ENCODE results near the gene CARS2.
"Not testable (repeated sequence)": the region's sequence is repeated elsewhere in the genome, so short reads cannot be mapped to it uniquely, and the experiment has no call there.

CARS2 gene

DNA sequence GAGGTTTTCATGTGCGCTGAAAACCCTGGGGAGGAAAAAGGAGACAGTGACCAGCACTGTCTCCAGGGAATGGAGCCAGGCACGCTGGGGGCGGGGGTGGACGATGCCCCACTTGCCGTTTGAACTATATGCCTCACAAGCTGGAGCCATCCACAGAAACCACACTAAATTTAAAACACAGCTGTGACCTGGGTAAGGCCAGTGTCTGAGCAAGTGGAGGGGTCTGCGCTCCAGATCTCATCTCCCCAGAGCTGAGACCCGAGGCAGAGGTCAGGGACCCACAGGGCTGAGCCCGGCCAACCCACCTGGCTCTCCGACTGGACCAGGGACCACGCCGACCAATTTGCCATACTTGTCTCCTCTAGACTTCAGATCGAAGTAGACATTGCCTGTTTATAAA, 23.2 kb downstream of the CARS2 start:
- Histone ChIP-seq H3K4me1 (ENCODE audit: control insufficient read depth, insufficient read depth, low read length, unreplicated experiment) (no peaks in the 10 kb centered on the region), H3K79me2 (ENCODE audit: control insufficient read depth, insufficient read depth, low read length, unreplicated experiment) (no peaks in the 10 kb centered on the region), H3K27me3 (ENCODE audit: insufficient read depth, low read length) (no peaks in the 10 kb centered on the region), H2AFZ (ENCODE audit: low read length, unreplicated experiment) (no peak overlapping the region), H3K4me3 (ENCODE audit: low read depth, low read length) (no peak overlapping the region), H3K36me3 (ENCODE audit: insufficient read depth, low read length) (peaks cover 29% of the 10 kb centered on the region), H3K27ac (ENCODE audit: low read depth, low read length) (no peak overlapping the region)

DNA sequence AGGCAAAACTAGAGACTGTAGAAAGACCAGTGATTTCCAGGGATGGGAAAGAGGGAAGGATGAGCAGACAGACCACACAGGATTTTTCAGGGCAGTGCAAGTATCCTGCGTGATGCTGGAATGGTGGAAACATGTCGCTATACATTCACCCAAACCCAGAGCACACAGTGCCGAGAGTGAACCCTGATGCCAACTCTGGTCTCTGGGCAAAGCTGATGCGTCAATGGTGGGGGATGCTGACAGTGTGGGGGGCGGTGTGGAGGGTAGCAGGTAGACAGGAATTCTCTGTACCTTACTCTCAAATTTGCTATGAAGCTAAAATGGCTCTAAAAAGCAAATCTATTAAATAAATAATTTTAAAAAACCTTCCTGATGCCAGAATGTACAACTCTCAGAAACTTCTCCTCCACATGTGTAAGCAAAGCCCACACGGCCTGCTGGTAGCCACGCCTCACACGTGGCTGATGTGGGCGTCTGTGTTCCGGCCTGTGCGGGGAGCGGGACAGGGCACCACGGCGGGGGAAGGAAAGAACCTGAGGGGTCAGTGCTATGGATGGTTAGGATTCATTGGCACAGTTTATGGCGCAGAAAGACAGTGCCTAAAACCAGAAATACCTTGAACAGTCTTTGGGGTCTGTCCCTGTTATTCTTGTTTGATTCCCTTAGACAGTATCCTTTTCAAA, 23.9 kb downstream of the CARS2 start:
- H3K4me3 ChIP-seq (ENCODE audit: low read depth, low read length): no peak overlapping the region

DNA sequence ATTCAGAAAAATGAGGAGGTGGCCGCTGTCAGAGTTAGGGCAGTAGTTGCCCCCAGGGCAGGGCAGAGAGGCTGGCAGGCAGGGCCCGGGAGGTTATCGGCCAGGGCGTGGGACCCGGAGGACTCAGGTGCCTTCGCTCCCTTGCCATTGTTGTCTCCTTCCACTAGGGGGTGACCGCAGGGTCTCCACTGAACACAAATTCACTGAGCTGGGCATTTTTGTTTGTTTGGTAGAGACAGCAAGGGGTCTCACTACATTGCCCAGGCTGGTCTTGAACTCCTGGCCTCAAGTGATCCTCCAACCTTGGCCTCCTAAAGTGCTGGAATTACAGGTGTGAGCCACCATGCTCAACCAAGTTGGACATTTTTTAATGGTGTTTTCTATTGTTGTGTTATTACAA, 25.1 kb downstream of the CARS2 start:
- Histone ChIP-seq H3K36me3 (ENCODE audit: insufficient read depth, low read length) (peaks cover 35% of the 10 kb centered on the region), H3K27ac (ENCODE audit: low read depth, low read length) (no peak overlapping the region)

More for the DNA sequence above, 23.9 kb downstream of the CARS2 start:
- no peaks in the 10 kb centered on the region for H3K79me2 ChIP-seq (ENCODE audit: control insufficient read depth, insufficient read depth, low read length, unreplicated experiment)
- peaks cover 29% of the 10 kb centered on the region for H3K36me3 ChIP-seq (ENCODE audit: insufficient read depth, low read length)
- H3K27me3 ChIP-seq (ENCODE audit: insufficient read depth, low read length): no peaks in the 10 kb centered on the region
- H3K27ac ChIP-seq (ENCODE audit: low read depth, low read length): no peak overlapping the region
- H2AFZ ChIP-seq (ENCODE audit: low read length, unreplicated experiment): no peak overlapping the region
- no peaks in the 10 kb centered on the region for H3K4me1 ChIP-seq (ENCODE audit: control insufficient read depth, insufficient read depth, low read length, unreplicated experiment)

DNA sequence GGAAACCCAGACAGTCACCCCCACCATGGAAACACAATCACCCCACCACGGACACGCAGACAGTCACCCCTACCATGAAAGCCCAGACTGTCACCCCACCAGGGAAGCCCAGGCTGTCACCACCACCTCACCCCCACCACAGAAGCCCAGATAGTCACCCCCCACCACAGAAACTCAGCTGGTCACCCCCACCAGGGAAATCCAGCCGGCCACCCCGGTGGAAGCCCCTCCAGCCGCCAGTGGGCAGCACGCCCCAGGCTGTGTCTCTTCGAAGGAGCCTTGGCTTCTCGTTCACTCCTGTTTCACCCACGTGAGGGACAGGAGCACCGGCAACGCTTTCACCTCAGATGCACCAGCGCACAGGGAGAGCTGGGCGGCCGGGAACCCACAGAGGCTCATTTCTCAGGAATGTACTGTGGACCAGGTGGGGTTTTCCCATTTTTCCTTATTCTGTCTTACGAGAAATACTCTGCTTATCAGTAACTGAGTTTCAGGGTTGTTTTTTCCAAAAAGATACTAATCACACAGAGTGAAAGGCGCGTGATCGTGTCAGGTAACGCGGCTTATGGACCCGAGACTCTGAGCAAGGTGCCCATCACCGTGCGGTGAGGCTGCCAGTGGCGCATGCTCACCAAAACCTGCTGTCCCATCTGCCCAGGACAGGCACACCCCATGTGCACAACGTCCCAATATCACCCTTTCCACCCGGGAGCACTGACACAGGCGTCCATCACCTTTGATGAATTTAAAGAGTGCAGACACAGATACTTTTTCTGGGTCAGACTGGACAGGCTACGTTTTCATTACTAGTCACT, 28.0 kb downstream of the CARS2 start:
- H2AFZ ChIP-seq (ENCODE audit: low read length, unreplicated experiment): no peak overlapping the region
- H3K27me3 ChIP-seq (ENCODE audit: insufficient read depth, low read length): no peaks in the 10 kb centered on the region
- H3K79me2 ChIP-seq (ENCODE audit: control insufficient read depth, insufficient read depth, low read length, unreplicated experiment): no peaks in the 10 kb centered on the region
- H3K4me1 ChIP-seq (ENCODE audit: control insufficient read depth, insufficient read depth, low read length, unreplicated experiment): no peaks in the 10 kb centered on the region
- peaks cover 29% of the 10 kb centered on the region for H3K36me3 ChIP-seq (ENCODE audit: insufficient read depth, low read length)
- H3K27ac ChIP-seq (ENCODE audit: low read depth, low read length): no peak overlapping the region; the same call in 1 of the 2 replicates
- no peak overlapping the region for H3K4me3 ChIP-seq (ENCODE audit: low read depth, low read length)

More for the DNA sequence above, 25.1 kb downstream of the CARS2 start:
- Histone ChIP-seq H3K79me2 (ENCODE audit: control insufficient read depth, insufficient read depth, low read length, unreplicated experiment) (no peaks in the 10 kb centered on the region), H2AFZ (ENCODE audit: low read length, unreplicated experiment) (no peak overlapping the region), H3K4me1 (ENCODE audit: control insufficient read depth, insufficient read depth, low read length, unreplicated experiment) (no peaks in the 10 kb centered on the region), H3K4me3 (ENCODE audit: low read depth, low read length) (no peak overlapping the region), H3K27me3 (ENCODE audit: insufficient read depth, low read length) (no peaks in the 10 kb centered on the region)

GRCh38 chr13:110676595-110677587, 29.0 kb downstream of the CARS2 start:
- Histone ChIP-seq H3K4me1 (ENCODE audit: control insufficient read depth, insufficient read depth, low read length, unreplicated experiment) (no peaks in the 10 kb centered on the region), H2AFZ (ENCODE audit: low read length, unreplicated experiment) (no peak overlapping the region), H3K4me3 (ENCODE audit: low read depth, low read length) (no peak overlapping the region), H3K36me3 (ENCODE audit: insufficient read depth, low read length) (peaks cover 29% of the 10 kb centered on the region), H3K27ac (ENCODE audit: low read depth, low read length) (no peak overlapping the region), H3K27me3 (ENCODE audit: insufficient read depth, low read length) (no peaks in the 10 kb centered on the region), H3K79me2 (ENCODE audit: control insufficient read depth, insufficient read depth, low read length, unreplicated experiment) (no peaks in the 10 kb centered on the region)

DNA sequence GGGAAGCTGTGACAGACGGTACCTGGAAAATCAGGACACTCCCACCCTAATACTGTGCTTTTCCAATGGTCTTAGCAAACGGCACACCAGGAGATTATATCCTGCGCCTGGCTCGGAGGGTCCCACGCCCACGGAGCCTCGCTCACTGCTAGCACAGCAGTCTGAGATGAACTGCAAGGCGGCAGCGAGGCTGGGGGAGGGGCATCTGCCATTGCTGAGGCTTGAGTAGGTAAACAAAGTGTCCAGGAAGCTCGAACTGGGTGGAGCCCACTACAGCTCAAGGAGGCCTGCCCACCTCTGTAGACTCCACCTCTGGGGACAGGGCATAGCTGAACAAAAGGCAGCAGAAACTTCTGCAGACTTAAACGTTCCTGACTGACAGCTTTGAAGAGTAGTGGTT, 36.1 kb downstream of the CARS2 start:
- H3K4me3 ChIP-seq (ENCODE audit: low read depth, low read length); H3K27me3 ChIP-seq (ENCODE audit: insufficient read depth, low read length); H3K79me2 ChIP-seq (ENCODE audit: control insufficient read depth, insufficient read depth, low read length, unreplicated experiment); H2AFZ ChIP-seq (ENCODE audit: low read length, unreplicated experiment); H3K27ac ChIP-seq (ENCODE audit: low read depth, low read length); H3K4me1 ChIP-seq (ENCODE audit: control insufficient read depth, insufficient read depth, low read length, unreplicated experiment): not testable (repeated sequence)
- peaks cover 22% of the 10 kb centered on the region for H3K36me3 ChIP-seq (ENCODE audit: insufficient read depth, low read length)

DNA sequence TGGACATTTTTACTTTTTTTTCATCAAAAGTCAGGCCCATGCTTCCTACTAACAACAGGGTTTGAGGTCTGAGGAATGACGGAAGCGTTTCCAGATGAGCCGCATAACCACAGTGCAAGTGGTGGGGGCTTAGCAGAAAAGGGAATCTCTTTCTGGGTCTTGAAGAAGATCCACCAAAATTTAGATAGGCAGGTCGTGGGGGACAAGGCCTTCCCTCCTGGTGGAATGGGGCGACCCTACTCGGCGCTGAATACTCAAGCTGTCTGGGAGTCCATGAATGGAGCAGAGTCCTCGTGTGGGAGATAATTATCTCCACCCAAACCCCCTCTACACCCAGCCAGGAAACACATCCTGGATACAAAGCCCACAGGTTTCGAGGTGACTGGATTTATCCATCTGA, 36.9 kb downstream of the CARS2 start:
- H3K79me2 ChIP-seq (ENCODE audit: control insufficient read depth, insufficient read depth, low read length, unreplicated experiment): no peaks in the 10 kb centered on the region
- peaks cover 28% of the 10 kb centered on the region for H3K36me3 ChIP-seq (ENCODE audit: insufficient read depth, low read length)
- H3K27me3 ChIP-seq (ENCODE audit: insufficient read depth, low read length): no peaks in the 10 kb centered on the region
- no peaks in the 10 kb centered on the region for H3K4me1 ChIP-seq (ENCODE audit: control insufficient read depth, insufficient read depth, low read length, unreplicated experiment)
- no peak overlapping the region for H3K27ac ChIP-seq (ENCODE audit: low read depth, low read length)
- no peak overlapping the region for H2AFZ ChIP-seq (ENCODE audit: low read length, unreplicated experiment)
- H3K4me3 ChIP-seq (ENCODE audit: low read depth, low read length): no peak overlapping the region

DNA sequence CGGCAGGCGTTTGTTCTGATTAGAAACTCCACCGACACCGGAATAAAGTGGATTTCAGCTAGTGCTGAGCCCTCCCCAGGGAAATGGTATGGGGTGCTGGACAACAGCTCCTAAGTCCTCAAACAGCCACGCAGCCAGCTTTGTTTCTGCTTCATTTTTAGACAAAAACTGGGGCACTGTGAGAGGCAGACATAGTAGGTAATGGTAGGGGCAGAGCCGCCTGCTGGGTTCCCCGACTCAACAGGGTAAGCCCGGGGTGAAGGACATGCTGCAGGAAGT, 39.7 kb downstream of the CARS2 start:
- Histone ChIP-seq H2AFZ (ENCODE audit: low read length, unreplicated experiment) (no peak overlapping the region), H3K4me3 (ENCODE audit: low read depth, low read length) (no peak overlapping the region), H3K79me2 (ENCODE audit: control insufficient read depth, insufficient read depth, low read length, unreplicated experiment) (no peaks in the 10 kb centered on the region), H3K36me3 (ENCODE audit: insufficient read depth, low read length) (peaks cover 56% of the 10 kb centered on the region), H3K27ac (ENCODE audit: low read depth, low read length) (no peak overlapping the region), H3K27me3 (ENCODE audit: insufficient read depth, low read length) (no peaks in the 10 kb centered on the region), H3K4me1 (ENCODE audit: control insufficient read depth, insufficient read depth, low read length, unreplicated experiment) (no peaks in the 10 kb centered on the region)

- no peak overlapping the region for H2AFZ ChIP-seq (ENCODE audit: low read length, unreplicated experiment)
- peaks cover 60% of the 10 kb centered on the region for H3K36me3 ChIP-seq (ENCODE audit: insufficient read depth, low read length)
- no peaks in the 10 kb centered on the region for H3K27me3 ChIP-seq (ENCODE audit: insufficient read depth, low read length)
- H3K79me2 ChIP-seq (ENCODE audit: control insufficient read depth, insufficient read depth, low read length, unreplicated experiment): no peaks in the 10 kb centered on the region
- H3K4me3 ChIP-seq (ENCODE audit: low read depth, low read length): no peak overlapping the region
- no peak overlapping the region for H3K27ac ChIP-seq (ENCODE audit: low read depth, low read length)
- H3K4me1 ChIP-seq (ENCODE audit: control insufficient read depth, insufficient read depth, low read length, unreplicated experiment): no peaks in the 10 kb centered on the region
Observed at GRCh38 chr13:110665491-110666254, 40.2 kb downstream of the CARS2 start.

GRCh38 chr13:110664673-110665072, 41.2 kb downstream of the CARS2 start:
- no peak overlapping the region for H2AFZ ChIP-seq (ENCODE audit: low read length, unreplicated experiment)
- no peaks in the 10 kb centered on the region for H3K4me1 ChIP-seq (ENCODE audit: control insufficient read depth, insufficient read depth, low read length, unreplicated experiment)
- H3K4me3 ChIP-seq (ENCODE audit: low read depth, low read length): no peak overlapping the region
- no peaks in the 10 kb centered on the region for H3K27me3 ChIP-seq (ENCODE audit: insufficient read depth, low read length)
- H3K36me3 ChIP-seq (ENCODE audit: insufficient read depth, low read length): peaks cover 68% of the 10 kb centered on the region
- H3K27ac ChIP-seq (ENCODE audit: low read depth, low read length): no peak overlapping the region
- no peaks in the 10 kb centered on the region for H3K79me2 ChIP-seq (ENCODE audit: control insufficient read depth, insufficient read depth, low read length, unreplicated experiment)
